HTERT RPE-1 (cell line): ENCODE data around the gene UBE2I.

Source experiments
- in situ Hi-C: fragments of 300-500 bp; cut with MboI; formaldehyde crosslinking; loops from 4 replicates; pipeline ENCODE4 v1.14.3; 2020; ENCODE audit warnings: low sequenced_read_pairs

UBE2I gene

DNA sequence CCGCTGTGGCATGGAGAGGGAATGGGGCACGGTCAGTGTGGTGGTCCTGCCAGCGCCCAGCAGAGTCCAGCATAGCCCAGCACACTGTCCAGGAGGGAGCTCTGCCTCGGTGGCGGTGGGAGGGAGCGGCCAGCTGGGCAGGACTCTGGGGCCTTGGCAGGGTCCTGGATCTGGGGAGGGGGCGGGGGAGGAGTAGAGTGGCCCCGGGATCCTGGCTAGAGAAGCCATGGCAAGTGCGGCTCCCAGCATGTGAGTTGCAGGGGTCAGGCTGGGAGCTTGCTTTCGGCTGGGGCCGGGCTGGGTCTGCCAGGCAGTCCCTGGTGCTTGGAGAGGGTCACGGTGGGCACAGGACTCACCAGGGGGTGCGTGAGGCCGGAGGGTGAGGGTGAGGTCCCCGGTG lies 46.2 kb downstream of the UBE2I start:
- in situ Hi-C loops, result no loop called here

DNA sequence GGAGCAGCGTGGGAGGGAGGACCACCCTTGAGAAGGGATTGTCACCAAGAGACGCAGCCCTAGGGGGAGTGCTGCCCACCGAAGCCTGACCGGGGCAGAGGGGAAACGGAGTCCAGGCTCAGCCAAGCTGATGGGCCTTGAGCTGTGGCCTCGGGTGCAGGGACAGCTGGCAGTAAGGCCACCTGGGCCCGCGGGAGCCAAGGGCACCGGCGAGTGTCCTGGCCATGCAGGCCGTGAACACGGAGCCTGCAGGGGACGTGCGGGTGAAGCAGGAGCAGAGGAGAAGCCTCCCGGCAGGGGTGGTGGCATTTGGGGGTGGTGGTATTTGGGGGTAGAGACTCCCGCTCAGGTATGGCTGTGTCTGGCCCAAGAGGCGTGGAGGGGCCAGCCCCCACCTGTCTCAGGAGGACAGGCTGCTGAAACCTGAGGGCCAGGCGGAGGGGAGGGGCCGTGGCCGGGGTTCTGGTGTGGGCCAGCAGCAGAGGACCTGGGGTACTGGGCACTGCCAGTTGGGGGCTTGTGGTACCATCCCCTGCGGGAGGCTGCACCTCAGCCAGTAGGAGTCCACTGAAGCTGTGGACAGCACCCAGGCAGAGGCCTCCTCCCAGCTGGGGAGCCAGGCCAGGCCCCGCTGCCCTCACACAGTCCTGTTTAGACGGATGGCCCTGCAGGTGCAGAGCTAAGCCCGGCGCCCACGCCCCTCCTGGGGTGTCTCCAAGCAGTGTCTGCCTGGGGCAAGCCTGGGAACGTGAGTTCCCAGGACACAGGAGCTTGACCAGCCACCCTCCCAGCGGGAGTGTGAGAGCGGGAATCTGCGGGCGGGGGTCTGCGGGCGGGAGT lies 46.8 kb downstream of the UBE2I start:
- in situ Hi-C loops, result no loop called here

DNA sequence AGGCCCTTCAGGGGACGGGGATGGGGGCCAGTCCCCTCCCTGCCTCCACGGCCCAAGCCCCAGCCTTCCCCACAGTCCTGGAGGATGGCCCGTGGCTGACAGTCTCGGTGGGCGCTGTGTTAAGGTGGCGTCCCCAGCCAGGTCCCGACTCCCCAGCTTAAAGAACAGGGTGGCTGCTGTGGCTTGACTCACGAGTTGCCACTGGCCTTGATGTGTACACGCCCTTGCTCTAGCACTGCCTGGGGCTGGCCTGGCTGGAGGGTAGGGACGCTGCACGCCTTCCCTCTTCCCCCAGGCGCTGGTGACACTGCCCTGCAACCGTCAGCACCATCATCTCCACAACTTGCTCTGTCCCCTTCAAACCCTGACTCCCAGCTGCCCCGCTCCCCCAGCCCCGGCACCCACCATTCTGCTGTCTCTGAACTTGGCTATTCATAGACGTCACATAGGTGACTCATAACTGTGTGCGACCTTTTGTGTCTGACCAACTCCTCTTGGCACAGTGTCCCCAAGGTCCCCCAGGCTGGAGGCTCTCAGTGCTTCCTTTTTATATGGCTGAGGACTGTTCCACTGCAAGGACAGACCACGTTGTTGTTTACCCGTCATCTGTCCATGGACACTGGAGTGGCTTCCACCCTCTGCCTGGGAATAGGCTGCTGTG lies 48.6 kb downstream of the UBE2I start:
- in situ Hi-C loops, result no loop called here

DNA sequence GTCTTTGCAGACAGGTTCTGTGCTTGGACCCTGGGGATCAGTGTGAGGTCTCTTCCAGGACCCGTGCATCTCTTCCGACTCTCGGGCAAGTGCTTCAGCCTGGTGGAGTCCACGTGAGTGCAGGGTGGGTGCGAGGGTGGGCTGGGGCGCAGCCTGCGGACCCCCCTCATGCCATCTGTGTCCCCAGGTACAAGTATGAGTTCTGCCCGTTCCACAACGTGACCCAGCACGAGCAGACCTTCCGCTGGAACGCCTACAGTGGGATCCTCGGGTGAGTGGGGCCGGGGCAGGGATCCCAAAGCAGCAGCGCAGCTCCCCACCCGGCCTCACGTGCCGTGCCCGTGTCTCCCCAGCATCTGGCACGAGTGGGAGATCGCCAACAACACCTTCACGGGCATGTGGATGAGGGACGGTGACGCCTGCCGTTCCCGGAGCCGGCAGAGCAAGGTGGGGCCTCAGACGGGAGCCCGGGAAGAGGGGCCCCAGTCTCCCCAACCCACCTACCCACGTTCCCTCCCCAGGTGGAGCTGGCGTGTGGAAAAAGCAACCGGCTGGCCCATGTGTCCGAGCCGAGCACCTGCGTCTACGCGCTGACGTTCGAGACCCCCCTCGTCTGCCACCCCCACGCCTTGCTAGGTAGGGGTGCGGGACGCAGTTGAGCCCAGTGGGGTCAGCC lies 52.4 kb downstream of the UBE2I start:
- in situ Hi-C loops, result no loop called here

DNA sequence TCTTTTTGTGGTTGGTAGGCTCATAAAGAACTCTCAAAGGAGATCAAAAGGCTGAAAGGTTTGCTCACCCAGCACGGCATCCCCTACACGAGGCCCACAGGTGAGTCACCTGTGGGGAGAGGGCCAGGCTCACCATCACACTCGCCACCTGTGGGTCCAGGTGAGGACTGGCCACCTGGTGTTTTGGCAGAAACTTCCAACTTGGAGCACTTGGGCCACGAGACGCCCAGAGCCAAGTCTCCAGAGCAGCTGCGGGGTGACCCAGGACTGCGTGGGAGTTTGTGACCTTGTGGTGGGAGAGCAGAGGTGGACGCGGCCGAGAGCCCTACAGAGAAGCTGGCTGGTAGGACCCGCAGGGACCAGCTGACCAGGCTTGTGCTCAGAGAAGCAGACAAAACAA lies 53.4 kb downstream of the UBE2I start:
- in situ Hi-C loops, result no loop called here

DNA sequence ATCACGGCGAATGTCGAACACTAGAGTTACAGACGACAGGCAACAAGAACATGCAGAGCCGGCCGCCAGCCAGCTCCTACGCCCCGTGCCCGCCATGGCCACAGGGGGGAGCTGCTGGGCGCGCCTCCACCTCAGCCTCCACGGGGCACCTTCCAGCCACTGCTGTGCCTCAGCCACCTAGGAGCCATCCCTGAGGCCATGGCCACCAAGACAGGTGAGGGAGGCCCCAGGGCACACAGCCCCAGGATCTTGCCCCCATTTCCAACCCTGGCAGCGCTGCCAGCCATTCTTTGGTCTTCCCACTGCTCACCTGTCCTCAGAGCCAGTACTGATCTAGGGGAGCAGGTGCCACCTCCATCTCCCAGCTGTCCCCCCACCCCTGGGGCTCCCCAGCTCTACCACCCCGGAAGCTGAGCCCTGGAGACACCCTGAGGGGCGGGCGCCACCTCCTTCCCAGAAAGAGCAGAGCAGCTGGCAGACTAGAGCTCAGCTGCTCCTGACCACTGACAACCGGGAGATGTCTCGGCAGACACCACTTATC lies 54.1 kb downstream of the UBE2I start:
- in situ Hi-C loops, result no loop called here

DNA sequence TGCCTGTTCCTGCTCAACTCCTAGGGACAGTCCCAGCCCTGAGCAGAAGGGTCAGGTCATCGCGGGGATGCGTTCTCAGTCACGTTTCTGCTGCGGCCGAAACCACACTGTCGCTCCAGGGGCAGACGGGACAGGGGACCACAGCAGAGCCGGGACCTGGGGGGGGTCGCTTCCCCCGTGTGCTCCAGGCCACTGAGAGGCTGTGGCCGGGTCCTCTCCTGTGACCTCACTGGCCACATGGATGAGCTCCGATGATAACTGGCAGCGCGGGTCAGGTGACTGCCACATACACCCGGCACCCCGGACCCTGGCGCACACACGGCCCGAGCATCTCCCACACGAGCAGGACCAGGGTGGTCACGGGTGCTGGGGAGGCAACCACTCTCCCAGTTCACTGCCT lies 55.1 kb downstream of the UBE2I start:
- in situ Hi-C loops, result no loop called here

DNA sequence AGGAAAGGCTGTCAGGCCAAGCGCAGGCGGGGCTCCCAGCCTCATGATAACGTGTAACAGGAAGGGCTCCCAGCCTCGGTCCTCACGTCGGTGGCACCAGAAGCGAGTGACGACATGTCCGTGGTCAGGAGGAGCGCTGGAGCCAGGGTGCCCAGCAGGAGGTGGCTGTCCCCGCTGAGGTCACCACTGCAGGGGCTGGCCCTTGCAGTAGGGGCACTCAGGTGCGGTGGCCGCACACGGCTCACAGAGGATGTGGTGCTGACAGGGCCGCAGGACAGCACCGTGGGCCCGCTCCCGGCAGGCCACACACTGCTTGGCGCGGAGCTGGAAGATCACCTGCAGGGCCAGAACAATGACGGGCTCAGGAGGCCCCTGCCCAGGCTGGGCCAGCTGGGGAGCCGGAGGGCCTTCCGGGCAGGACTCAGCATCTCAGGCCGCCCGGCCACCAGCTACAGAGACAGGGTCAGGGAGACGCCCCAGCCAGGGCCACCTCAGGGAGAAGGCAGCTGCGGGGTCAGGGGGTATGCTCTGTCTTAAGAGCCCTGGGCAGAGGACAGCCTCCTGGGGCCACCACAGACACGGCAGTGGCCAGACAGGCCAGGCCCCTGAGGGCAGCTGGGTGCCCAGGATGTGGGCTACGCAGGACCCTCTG lies 56.8 kb downstream of the UBE2I start:
- in situ Hi-C loops, result no loop called here

DNA sequence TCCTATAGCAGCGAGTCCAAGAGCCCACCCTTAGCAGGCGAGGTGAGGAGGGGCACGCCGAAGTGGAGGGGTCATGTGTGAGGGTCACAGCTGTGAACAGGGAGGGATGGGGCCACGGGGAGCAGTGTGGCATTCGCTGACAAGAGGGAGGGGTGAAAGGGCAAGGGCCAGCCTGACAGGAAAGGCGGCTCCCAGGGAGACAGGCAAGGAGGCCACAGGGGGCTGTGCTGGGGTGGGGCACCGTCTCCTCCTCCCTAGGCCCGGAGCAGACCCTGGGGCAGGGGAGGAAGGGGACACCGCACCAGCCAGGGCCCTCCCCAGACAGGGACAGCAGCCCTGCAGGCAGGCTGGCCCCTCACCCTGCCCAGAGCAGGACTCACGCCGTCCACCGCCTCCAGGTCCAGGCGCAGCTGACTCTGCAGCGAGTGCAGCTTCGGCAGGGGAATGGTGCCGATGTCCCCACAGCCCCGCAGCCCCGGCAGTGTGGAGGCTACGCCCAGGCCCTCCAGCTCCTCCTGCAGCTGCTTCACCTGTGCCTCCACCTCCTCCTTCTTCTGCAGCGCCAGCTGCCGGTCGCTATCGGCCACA lies 57.4 kb downstream of the UBE2I start:
- in situ Hi-C loops, result no loop called here

DNA sequence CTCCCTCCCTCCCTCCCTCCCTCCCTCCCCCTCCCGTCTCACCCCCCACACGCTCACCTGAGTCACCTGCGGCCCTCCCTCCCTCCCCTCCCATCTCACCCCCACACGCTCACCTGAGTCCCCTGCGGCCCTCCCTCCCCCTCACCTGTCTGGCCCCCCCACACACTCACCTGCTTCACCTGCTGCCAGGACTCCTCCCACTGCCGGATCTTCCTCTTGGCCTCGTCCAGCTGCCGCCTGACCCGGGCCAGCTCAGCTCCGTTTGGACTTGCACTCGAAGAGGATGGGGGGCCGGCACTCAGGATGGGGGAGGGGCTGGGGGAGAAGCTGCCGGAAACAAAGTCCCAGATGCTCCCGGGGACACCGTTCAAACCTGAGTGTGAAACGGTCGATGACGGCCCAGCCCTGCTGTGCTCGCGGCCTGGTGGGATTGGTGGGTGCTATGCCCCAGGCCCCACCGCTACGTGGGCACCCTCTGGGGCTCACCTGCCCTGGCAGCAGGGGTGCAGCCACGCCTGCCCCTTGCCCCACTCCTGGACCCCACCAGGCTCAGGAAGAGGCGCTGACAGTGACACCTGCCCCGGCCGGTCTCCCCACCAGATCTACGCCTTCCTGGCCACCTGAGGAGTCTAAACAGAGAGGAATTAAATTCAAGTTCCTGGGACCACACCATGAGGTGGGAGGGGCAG lies 58.2 kb downstream of the UBE2I start:
- in situ Hi-C loops, result no loop called here

DNA sequence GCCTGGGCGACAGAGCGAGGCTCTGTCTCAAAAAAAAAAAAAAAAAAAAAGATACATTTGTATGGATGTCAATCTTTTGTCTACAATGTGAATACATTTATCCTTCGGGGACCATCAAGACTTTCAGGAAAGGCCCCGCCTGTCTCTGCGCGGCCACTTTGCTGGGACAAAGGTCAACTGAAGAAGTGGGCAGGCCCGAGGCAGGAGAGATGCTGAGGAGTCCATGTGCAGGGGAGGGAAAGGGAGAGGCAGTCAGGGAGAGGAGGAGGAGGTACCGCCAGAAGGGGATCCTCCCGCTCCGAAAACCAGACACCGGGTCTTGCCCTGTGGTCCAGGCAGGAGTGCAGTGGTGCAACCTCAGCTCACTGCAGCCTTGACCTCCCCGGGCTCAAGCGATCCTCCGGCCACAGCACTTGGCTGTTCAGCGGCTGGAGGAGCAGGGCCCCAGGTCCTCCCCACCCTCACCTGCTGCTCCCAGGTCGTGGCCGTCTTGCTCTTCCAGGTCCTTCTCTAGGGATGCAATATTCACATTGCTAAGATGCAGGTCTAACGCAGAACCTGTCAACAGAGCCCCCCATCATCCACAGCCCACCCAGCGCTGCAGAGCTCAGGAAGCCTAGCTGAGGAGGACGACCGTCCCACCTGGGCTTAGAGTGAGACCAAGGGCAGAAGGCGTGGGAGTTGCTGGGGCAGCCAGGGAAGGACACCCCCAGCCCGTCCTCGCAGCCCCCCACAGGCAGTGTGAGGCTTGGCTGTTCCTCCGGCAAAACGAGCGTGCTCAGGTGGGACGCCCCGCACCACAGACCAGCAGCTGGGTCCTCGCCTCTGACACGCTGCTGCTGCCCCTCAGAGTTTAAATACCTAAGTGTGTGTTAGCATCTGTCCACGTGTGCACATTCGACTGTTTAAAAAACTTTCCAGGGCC lies 61.9 kb downstream of the UBE2I start:
- in situ Hi-C loops, result no loop called here

DNA sequence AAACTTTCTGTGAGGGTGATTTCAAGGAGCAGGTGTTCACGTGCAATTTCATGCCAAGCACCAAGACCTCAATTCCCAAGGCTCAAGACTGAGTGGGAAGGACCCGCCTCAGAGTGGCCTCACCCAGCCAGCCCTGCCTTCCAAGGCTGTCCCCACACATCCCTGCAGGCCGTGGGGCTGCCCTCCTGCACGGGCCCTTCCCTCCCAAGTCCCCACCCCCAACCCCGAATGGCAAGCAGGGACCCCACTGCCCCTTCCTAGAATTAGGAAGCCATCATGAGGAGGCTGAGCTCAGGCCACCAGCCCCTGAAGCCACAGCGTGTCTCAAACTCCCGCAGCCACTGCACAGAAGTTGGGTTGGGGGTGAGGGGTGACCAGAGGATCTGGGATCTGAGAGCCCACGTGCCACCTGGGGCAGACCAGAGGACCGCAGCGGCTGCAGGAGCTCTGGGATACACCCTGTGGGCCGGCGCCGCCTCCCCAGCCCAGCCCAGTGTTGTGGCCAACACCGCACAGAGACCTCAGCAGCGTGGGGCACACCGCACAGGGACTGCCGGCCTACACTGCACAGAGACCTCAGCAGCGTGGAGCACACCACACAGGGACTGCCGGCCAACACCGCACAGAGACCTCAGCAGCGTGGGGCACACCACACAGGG lies 63.0 kb downstream of the UBE2I start:
- in situ Hi-C loops, result no loop called here

DNA sequence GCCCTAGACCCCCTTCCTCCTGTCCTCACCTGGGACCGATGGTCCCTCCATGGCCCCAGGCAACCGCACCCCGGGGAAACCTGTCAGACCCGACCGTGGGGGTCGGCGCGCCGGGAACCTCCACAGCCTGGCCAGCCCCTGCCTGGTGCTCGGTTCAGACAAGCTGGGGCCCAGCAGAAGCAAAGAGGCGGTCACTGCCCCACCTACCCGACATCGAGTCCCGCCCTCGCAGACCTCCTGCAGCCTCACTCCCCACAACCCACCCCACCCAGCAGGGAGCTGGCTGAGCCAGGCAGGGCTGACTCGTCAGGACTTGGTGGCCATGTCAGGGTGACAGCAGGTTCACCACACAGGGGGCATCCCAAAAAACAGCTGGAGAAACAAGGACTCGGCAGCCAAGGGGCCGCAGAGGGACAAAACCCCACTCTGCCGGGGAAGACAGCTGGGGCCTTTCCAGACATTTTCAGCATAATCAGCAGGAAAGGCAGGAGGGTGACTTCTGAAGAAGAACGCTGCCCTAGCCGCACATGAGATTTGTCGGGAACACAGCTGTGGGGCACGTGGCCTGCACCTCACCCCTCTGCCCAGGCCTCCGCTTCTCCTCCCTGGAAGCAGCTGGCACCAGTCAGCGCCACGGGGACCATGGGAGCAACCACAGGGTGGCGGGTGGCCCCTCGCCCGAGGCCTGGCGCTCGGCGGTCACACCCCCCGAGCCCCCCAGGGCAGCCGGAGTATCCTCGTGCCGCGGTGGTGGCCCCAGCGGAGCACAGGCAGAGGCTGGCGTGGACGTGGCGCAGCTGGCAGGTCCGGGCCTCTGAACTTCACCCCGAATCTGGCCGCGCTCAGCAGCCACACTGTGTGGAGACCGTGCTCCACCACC lies 65.2 kb downstream of the UBE2I start:
- in situ Hi-C loops, result no loop called here

DNA sequence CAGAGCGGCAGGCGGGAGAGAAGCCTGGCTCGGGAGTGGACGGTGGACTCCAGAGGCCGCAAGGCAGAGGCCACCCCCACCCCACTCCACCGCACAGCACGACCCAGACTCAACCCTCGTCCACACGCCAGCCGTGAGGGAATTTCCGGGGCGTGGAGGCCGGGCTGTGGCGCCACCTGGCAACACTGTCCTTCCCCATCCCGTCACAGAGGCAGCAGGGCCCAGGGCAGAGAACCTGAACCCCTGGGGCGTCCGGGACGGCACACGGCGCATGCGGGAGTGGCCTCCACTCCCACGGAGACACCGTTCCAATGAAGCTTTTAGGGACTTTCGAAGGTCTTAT lies 65.8 kb downstream of the UBE2I start:
- in situ Hi-C loops, result no loop called here

DNA sequence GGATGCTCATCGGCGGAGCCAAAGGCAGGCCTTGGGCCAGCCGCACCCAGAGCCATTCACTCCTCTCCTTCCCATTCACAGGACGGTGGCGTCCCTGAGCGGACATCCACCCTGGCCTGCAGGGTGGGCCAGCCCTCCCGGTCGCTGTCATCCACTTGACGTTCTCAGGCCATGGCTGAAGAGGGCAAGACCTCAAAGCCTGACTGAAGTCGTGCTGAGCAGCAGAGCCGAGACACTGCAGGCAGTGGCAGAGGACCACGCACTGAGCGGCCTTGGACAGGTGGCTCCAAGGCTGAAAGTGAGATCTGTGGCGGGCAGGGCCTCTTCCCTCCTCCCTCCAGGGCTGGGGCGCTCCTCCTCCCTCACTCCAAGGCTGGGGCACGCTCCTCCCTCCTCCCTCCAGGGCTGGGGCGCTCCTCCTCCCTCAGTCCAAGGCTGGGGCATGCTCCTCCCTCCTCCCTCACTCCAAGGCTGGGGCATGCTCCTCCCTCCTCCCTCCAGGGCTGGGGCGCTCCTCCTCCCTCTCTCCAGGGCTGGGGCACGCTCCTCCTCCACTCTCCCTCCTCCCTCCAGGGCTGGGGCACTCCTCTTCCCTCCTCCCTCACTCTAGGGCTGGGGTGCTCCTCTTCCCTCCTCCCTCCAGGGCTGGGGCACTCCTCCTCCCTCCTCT lies 66.4 kb downstream of the UBE2I start:
- in situ Hi-C loops, result no loop called here
